GM13976 (cell line): ENCODE data around the gene ADAM12.

Source experiments
- DNase-seq: peaks from one replicate; pipeline ENCODE4 v3.0.0; 2012; ENCODE audit warnings: low spot score
- CTCF ChIP-seq: IDR thresholded peaks from 2 replicates; pipeline ENCODE4 v1.5.1; 2012; ENCODE audit warnings: borderline replicate concordance, mild to moderate bottlenecking; ENCODE audit not compliant: insufficient read depth; ENCODE audit errors: extremely low read depth, missing control alignments, control extremely low read depth
- in situ Hi-C: fragments of 300-500 bp; cut with MboI; formaldehyde crosslinking; loops from one replicate; pipeline ENCODE4 v1.12.0; 2022; ENCODE audit warnings: low sequenced_read_pairs, mixed read lengths, inconsistent platforms; ENCODE audit not compliant: unreplicated experiment

Gene ADAM12

GRCh38 chr10:126094537-126094936, 293.7 kb downstream of the ADAM12 start:
- in situ Hi-C loops, result no loop called here
- no peak for TF ChIP-seq CTCF
- DNase-seq, result no peak

DNA sequence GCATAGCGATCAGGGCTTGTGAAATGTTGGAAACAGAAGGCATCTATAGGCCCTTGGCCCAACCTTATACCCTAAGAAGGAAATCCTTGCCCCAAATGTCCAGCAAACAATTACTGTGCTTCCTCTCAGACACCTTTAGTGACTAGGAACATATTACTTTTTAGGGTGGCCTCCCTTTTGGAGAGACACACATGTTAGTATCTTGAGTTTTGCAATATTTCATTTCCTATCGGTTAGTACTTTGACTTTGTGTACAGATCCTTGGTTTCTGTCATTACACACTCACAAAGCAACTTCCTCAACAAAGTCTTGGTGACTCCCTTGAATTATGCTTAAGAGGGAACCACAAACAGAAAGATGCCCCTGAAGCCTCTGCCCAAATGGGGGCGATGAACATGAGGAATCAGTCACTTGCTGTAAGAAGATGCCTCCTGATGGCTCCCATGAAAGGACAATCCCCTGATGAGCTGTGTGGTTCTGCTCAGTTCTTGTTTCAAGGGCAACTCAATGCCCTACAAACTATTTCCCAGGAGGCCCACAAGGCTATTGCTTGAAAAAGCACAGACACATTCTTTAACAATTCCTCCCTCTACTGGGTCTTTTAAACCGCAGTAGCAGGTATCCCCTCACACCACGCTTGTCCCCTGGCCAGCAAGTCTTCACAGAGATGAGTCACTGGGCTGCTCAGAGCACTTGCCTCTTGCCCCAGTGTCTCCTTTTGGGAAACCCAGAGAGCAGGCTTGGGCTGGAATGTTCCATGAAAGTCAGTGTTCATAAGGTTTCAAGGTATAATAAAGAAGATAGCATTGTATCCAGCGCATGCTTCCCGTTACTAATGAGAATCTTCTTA, 295.7 kb downstream of the ADAM12 start:
- in situ Hi-C loops, result no loop called here
- TF ChIP-seq CTCF, result no peak
- DNase-seq, result no peak

GRCh38 chr10:126090911-126091728, 297.2 kb downstream of the ADAM12 start:
- in situ Hi-C loops, result no loop called here
- no peak for TF ChIP-seq CTCF
- no peak for DNase-seq

GRCh38 chr10:126090443-126090842, 297.8 kb downstream of the ADAM12 start:
- in situ Hi-C loops, result no loop called here
- no peak for DNase-seq
- no peak for TF ChIP-seq CTCF

DNA sequence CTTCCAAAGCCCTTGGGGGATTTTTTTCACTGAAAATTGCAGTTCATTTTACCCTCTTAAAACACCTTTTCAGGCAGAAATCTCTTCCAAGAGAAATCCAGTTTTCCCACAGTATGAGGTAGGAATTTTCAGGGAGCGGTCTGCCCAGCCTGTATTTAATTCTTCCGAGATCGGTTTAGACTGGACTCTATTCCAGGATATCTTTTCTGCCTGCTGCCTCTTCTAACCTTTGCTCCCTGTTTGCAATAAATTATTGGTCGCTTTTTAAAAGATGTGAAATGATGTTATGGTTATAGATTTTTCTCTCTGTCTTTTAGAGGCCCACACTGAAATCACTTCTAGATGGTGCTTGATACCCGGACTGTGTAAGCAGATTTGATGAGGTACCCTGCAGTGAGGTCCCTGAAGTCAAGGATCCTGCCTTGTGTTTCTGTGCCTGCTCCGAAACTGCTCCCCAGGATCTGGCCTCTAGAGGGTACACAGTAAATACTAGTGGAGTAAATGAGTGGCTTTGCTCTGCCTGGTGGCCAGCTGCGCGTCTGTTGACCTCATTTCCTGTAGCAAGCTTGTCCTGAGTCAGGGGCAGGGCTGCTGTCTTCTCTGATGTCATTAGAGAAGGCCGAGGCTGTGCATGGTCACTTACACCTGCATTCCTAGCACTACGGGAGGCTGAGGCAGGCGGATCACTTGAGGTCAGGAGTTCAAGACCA, 300.3 kb downstream of the ADAM12 start:
- in situ Hi-C loops, result no loop called here
- no peak for DNase-seq

More for the DNA sequence above, 300.3 kb downstream of the ADAM12 start:
- no peak for TF ChIP-seq CTCF
